MM.1S (cell line): ENCODE measurements around the gene SLC39A12.
"Not testable (repeated sequence)": the region's sequence is repeated elsewhere in the genome, so short reads cannot be mapped to it uniquely, and the experiment has no call there.

Source experiments
- DNase-seq: peaks from one replicate; pipeline ENCODE4 v3.0.0-alpha.2; 2015
- H2AFZ ChIP-seq: fragments of 300-600 bp; sonication (generic); 2 replicates; pipeline ENCODE4 v1.6.0; 2016; ENCODE audit warnings: antibody characterized with exemption, low read length
- H3F3A ChIP-seq: fragments of 300-600 bp; sonication (generic); 2 replicates; pipeline ENCODE4 v1.6.1; 2016; ENCODE audit warnings: mild to moderate bottlenecking, antibody characterized with exemption, low read length, moderate library complexity, mixed read lengths; ENCODE audit not compliant: insufficient read depth
- H3K27ac ChIP-seq: fragments of 300-600 bp; sonication (generic); 2 replicates; pipeline ENCODE4 v1.5.1; 2016; ENCODE audit warnings: mild to moderate bottlenecking, low read length
- H3K27me3 ChIP-seq: fragments of 300-600 bp; sonication (generic); replicated peaks from 2 replicates; pipeline ENCODE4 v1.6.0; 2016; ENCODE audit warnings: low read length; ENCODE audit not compliant: insufficient read depth
- H3K36me3 ChIP-seq: fragments of 300-600 bp; sonication (generic); replicated peaks from 2 replicates; pipeline ENCODE4 v1.6.1; 2016; ENCODE audit warnings: mild to moderate bottlenecking, low read length, mixed read lengths; ENCODE audit not compliant: insufficient read depth
- H3K4me1 ChIP-seq: fragments of 300-600 bp; sonication (generic); 2 replicates; pipeline ENCODE4 v1.6.1; 2016; ENCODE audit warnings: low read length, mixed read lengths
- H3K4me2 ChIP-seq: fragments of 300-600 bp; sonication (generic); 2 replicates; pipeline ENCODE4 v1.6.0; 2016; ENCODE audit warnings: low read depth, low read length
- H3K4me3 ChIP-seq: fragments of 300-600 bp; sonication (generic); 2 replicates; pipeline ENCODE4 v1.5.1; 2016; ENCODE audit warnings: low read length, mixed read lengths
- H3K79me2 ChIP-seq: fragments of 300-600 bp; sonication (generic); 2 replicates; pipeline ENCODE4 v1.6.1; 2016; ENCODE audit warnings: mixed run types, low read length, mixed read lengths
- H3K9ac ChIP-seq: fragments of 300-600 bp; sonication (generic); 2 replicates; pipeline ENCODE4 v1.6.1; 2016; ENCODE audit warnings: low read length, mixed read lengths
- H3K9me2 ChIP-seq: fragments of 300-600 bp; sonication (generic); replicated peaks from 2 replicates; pipeline ENCODE4 v1.6.1; 2016; ENCODE audit warnings: mild to moderate bottlenecking, low read length, mixed read lengths; ENCODE audit not compliant: insufficient read depth
- H3K9me3 ChIP-seq: fragments of 300-600 bp; sonication (generic); replicated peaks from 2 replicates; pipeline ENCODE4 v1.6.1; 2016; ENCODE audit warnings: mild to moderate bottlenecking, low read length, mixed read lengths; ENCODE audit not compliant: insufficient read depth
- H4K20me1 ChIP-seq: fragments of 300-600 bp; sonication (generic); 2 replicates; pipeline ENCODE4 v1.6.1; 2016; ENCODE audit warnings: mild to moderate bottlenecking, low read length, moderate library complexity, mixed read lengths; ENCODE audit not compliant: insufficient read depth
- EZH2 ChIP-seq: fragments of 300-600 bp; sonication (generic); optimal IDR thresholded peaks from 2 replicates; pipeline ENCODE3; 2017; ENCODE audit warnings: low read depth, mild to moderate bottlenecking, antibody characterized with exemption, low read length, mixed read lengths
- EZH2phosphoT487 ChIP-seq: fragments of 300-600 bp; sonication (generic); IDR thresholded peaks from 2 replicates; pipeline ENCODE4 v1.6.1; 2018; ENCODE audit warnings: antibody characterized with exemption, low read length
- TF ChIP-seq, protein P1 (sequence below): fragments of 300-600 bp; sonication (generic); IDR thresholded peaks from 2 replicates; pipeline ENCODE4 v1.5.1; 2016; ENCODE audit warnings: antibody characterized with exemption, low read length, mixed read lengths

The SLC39A12 gene

DNA sequence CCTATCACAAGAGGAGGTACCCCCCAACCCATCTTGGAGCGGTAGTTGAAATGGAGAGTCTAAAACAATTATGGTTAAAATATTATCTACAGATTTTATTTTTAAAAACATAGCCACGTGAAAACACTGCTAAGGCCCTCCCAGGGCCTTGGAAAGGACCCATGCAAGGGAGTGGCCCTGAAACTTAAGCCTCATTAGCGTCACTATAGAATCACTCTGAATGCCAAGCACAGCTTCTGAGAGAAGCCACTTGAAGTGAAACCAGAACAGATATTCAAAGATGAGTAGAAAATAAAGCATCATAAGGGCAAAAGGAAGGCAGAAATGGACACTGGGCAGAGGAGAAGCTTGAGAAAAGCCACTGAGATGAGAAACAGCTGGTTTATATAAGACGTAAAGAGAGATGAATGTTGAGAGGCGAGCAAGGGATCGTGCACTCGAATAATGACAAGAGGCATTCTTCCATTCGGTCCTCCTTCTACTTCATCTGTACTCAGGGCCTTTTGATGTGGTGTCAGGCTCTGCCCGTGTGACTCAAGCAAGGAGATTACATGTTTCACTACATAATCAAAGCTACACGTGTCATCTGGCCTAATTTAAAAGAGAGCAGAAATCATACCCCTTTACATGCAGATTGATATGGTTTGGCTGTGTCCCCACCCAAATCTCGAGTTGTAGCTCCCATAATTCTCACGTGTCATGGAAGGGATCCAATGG lies 33.4 kb upstream of the SLC39A12 start:
- no peak for DNase-seq
- no peak overlapping the region for H3K4me2 ChIP-seq
- no peaks in the 10 kb centered on the region for H3F3A ChIP-seq
- 0 out of 2 replicates have a peak overlapping the region, but pooled peaks have one; percentile 23 for H2AFZ ChIP-seq
- TF ChIP-seq, protein P1, sequence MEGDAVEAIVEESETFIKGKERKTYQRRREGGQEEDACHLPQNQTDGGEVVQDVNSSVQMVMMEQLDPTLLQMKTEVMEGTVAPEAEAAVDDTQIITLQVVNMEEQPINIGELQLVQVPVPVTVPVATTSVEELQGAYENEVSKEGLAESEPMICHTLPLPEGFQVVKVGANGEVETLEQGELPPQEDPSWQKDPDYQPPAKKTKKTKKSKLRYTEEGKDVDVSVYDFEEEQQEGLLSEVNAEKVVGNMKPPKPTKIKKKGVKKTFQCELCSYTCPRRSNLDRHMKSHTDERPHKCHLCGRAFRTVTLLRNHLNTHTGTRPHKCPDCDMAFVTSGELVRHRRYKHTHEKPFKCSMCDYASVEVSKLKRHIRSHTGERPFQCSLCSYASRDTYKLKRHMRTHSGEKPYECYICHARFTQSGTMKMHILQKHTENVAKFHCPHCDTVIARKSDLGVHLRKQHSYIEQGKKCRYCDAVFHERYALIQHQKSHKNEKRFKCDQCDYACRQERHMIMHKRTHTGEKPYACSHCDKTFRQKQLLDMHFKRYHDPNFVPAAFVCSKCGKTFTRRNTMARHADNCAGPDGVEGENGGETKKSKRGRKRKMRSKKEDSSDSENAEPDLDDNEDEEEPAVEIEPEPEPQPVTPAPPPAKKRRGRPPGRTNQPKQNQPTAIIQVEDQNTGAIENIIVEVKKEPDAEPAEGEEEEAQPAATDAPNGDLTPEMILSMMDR: no peak
- TF ChIP-seq EZH2phosphoT487 (no peak), EZH2 (no peak)
- no peaks in the 10 kb centered on the region for H3K4me1 ChIP-seq
- H3K27ac ChIP-seq: no peak overlapping the region
- H3K9me2 ChIP-seq: no peaks in the 10 kb centered on the region
- H3K9ac ChIP-seq: no peak overlapping the region
- no peaks in the 10 kb centered on the region for H3K36me3 ChIP-seq
- H3K9me3 ChIP-seq: no peaks in the 10 kb centered on the region
- H3K4me3 ChIP-seq: no peak overlapping the region
- no peaks in the 10 kb centered on the region for H3K79me2 ChIP-seq
- no peaks in the 10 kb centered on the region for H4K20me1 ChIP-seq
- no peaks in the 10 kb centered on the region for H3K27me3 ChIP-seq

DNA sequence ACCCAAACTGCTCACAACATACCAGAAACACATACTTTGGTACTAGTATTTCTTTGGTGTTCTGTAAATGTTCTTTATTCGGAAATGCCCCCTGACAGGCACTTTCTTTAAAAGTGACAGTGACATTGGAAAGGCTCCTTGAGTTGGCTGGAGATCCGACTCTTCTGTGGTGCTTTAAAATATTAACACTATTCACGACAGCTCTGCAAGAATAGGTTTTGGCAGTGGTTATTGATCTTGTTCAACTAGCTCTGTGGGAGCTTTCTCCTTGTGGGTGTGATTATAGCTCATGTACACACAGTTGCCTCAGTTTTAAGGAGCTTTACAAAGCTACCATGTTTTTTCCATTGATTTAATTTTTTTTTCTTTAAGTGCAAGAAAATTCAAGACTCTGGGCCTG lies 30.3 kb upstream of the SLC39A12 start:
- TF ChIP-seq EZH2phosphoT487: no peak
- no peak overlapping the region for H3K4me3 ChIP-seq

DNA sequence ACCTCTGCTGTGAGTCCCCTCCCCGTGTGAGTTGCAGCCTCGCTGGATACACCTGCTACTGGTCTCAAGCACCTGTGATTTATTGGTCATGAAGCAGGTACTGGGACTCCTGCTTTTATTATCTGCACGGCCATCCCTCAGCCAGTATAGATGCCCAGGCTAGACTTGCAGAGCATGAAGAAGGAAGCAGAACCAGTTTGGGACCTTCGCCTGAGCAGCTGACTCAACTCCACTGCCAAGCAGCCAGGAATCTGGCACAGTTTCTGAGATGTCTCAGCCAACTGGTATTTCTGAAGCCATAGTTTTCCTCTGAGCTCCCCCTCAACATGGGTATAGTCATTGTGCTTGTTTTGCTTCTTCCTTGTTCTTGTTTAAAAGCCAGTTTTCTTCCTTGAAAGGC lies 28.0 kb upstream of the SLC39A12 start:
- H3K36me3 ChIP-seq: no peaks in the 10 kb centered on the region
- H3K9me2 ChIP-seq: no peaks in the 10 kb centered on the region
- no peaks in the 10 kb centered on the region for H3K79me2 ChIP-seq
- H3K4me1 ChIP-seq: no peaks in the 10 kb centered on the region
- TF ChIP-seq EZH2phosphoT487 (no peak), EZH2 (no peak)
- TF ChIP-seq, protein P1: no peak
- H3F3A ChIP-seq: no peaks in the 10 kb centered on the region
- no peak overlapping the region for H3K4me3 ChIP-seq
- DNase-seq: no peak
- no peaks in the 10 kb centered on the region for H4K20me1 ChIP-seq
- H3K4me2 ChIP-seq: no peak overlapping the region
- H3K27me3 ChIP-seq: no peaks in the 10 kb centered on the region
- H3K27ac ChIP-seq: no peak overlapping the region
- no peak overlapping the region for H2AFZ ChIP-seq
- H3K9ac ChIP-seq: no peak overlapping the region
- no peaks in the 10 kb centered on the region for H3K9me3 ChIP-seq

More for the DNA sequence above, 30.3 kb upstream of the SLC39A12 start:
- Histone ChIP-seq H3K27me3 (no peaks in the 10 kb centered on the region), H3K4me1 (no peaks in the 10 kb centered on the region), H4K20me1 (no peaks in the 10 kb centered on the region), H3K9me3 (no peaks in the 10 kb centered on the region), H3K9me2 (no peaks in the 10 kb centered on the region), H3K36me3 (no peaks in the 10 kb centered on the region), H3K9ac (no peak overlapping the region), H3K79me2 (no peaks in the 10 kb centered on the region), H3K27ac (no peak overlapping the region), H2AFZ (no peak overlapping the region), H3K4me2 (no peak overlapping the region), H3F3A (no peaks in the 10 kb centered on the region)
- no peak for DNase-seq

DNA sequence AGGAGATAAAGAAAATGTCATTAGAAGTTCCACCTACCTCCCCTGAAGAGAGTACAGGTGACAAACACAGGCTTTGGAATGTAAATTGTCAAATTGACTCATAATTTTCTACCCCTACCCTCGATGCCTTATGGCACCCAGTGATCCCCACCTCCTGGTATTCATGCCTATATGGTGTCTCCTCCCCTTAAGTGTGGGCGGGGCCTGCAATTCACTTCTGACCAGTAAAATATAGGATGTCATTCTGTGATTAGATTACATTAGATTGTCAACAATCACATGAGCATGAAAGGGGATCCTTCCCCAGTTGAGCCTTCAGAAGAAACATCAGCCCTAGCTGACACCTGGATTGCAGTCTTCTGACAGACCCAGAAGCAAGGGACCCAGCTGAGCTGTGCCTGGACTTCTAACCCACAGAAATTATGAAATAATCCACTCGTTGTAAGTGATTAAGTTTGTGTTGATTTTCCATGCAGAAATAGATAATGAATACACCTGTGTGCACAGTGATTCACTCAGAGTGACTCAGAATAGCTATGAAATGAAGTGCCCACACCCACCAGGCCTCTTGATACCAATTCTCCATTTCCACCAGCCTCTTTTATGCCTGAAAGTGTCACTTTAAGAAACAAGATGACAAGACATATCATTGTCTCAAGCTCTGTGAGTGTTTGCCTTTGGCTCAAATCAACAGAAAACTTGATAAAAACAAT lies 8.5 kb upstream of the SLC39A12 start:
- DNase-seq: no peak
- Histone ChIP-seq H3K27ac (no peak overlapping the region), H3K4me3 (no peak overlapping the region), H3K9me3 (no peaks in the 10 kb centered on the region), H3K79me2 (no peaks in the 10 kb centered on the region), H3K36me3 (no peaks in the 10 kb centered on the region), H3F3A (no peaks in the 10 kb centered on the region), H3K27me3 (no peaks in the 10 kb centered on the region), H3K4me1 (no peaks in the 10 kb centered on the region), H3K4me2 (no peak overlapping the region), H3K9me2 (no peaks in the 10 kb centered on the region), H2AFZ (no peak overlapping the region), H4K20me1 (no peaks in the 10 kb centered on the region), H3K9ac (no peak overlapping the region)
- TF ChIP-seq EZH2phosphoT487 (no peak), EZH2 (no peak)
- TF ChIP-seq, protein P1: no peak

DNA sequence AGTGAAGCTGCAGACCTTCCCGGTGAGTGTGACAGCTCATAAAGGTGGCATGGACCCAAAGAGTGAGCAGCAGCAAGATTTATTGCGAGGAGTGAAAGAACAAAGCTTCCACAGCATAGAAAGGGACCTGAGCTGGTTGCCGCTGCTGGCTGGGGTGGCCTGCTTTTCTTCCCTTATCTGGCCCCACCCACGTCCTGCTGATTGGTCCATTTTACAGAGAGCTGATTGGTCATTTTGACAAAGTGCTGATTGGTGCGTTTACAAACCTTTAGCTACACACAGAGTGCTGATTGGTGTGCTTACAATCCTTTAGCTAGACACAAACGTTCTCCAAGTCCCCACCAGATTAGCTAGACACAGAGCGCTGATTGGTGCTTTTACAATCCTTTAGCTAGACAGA lies 1.4 kb upstream of the SLC39A12 start:
- H2AFZ ChIP-seq, DNase-seq, H3K4me1 ChIP-seq, H3K79me2 ChIP-seq, H3K9me3 ChIP-seq, H3K4me3 ChIP-seq, H3F3A ChIP-seq, H3K27ac ChIP-seq, H3K9ac ChIP-seq, H4K20me1 ChIP-seq, H3K4me2 ChIP-seq, H3K9me2 ChIP-seq, H3K36me3 ChIP-seq, H3K27me3 ChIP-seq: not testable (repeated sequence)
